NT2/D1 (cell line): ENCODE data around the gene LRRC18.

ENCODE experiments used
- DNase-seq: peaks from one replicate; pipeline ENCODE4 v3.0.0-alpha.2; 2011; ENCODE audit warnings: low read depth, low spot score
- H3K27me3 ChIP-seq: 2 replicates; pipeline ENCODE4 v1.6.0; 2011; ENCODE audit warnings: mild to moderate bottlenecking; ENCODE audit not compliant: insufficient read length, insufficient read depth
- H3K36me3 ChIP-seq: 2 replicates; pipeline ENCODE4 v1.6.1; 2011; ENCODE audit warnings: mild to moderate bottlenecking, low read length, mixed read lengths; ENCODE audit not compliant: insufficient read depth, insufficient read length
- H3K4me1 ChIP-seq: 2 replicates; pipeline ENCODE4 v1.5.1; 2011; ENCODE audit not compliant: insufficient read depth, insufficient read length
- H3K4me3 ChIP-seq: 2 replicates; pipeline ENCODE4 v1.5.1; 2011; ENCODE audit warnings: low read depth; ENCODE audit not compliant: insufficient read length
- H3K9ac ChIP-seq: 2 replicates; pipeline ENCODE4 v1.6.0; 2011; ENCODE audit warnings: low read depth; ENCODE audit not compliant: insufficient read length
- H3K9me3 ChIP-seq: 2 replicates; pipeline ENCODE4 v1.5.1; 2011; ENCODE audit warnings: mild to moderate bottlenecking, low read length; ENCODE audit not compliant: insufficient read depth
- SUZ12 ChIP-seq: IDR thresholded peaks from 2 replicates; pipeline ENCODE4 v1.6.1; 2011; ENCODE audit not compliant: insufficient read length, insufficient read depth; ENCODE audit errors: extremely low read depth
- YY1 ChIP-seq: IDR thresholded peaks from 2 replicates; pipeline ENCODE4 v1.6.1; 2011; ENCODE audit not compliant: insufficient read length, insufficient read depth
- ZNF274 ChIP-seq: IDR thresholded peaks from 2 replicates; pipeline ENCODE4 v1.6.1; 2011; ENCODE audit warnings: mild to moderate bottlenecking, low read depth, low read length

Gene LRRC18

GRCh38 chr10:48905311-48905710, 34.3 kb downstream of the LRRC18 start:
- no peaks in the 10 kb centered on the region for H3K4me1 ChIP-seq
- H3K9ac ChIP-seq, result no peak overlapping the region
- no peak overlapping the region for H3K4me3 ChIP-seq
- TF ChIP-seq SUZ12 (no peak), YY1 (no peak), ZNF274 (no peak)
- H3K27me3 ChIP-seq, result no peaks in the 10 kb centered on the region
- no peaks in the 10 kb centered on the region for H3K9me3 ChIP-seq
- DNase-seq, result no peak
- no peaks in the 10 kb centered on the region for H3K36me3 ChIP-seq

- Histone ChIP-seq H3K27me3 (no peaks in the 10 kb centered on the region), H3K4me1 (no peaks in the 10 kb centered on the region), H3K4me3 (no peak overlapping the region), H3K9me3 (no peaks in the 10 kb centered on the region), H3K36me3 (no peaks in the 10 kb centered on the region), H3K9ac (no peak overlapping the region)
- no peak for DNase-seq
- no peak for TF ChIP-seq YY1
- no peak for TF ChIP-seq ZNF274
- TF ChIP-seq SUZ12, result no peak
Measured at GRCh38 chr10:48904861-48905260, 34.8 kb downstream of the LRRC18 start.

- no peak overlapping the region for H3K9ac ChIP-seq
- no peak overlapping the region for H3K4me3 ChIP-seq
- no peak for DNase-seq
- H3K27me3 ChIP-seq, result no peaks in the 10 kb centered on the region
- no peak for TF ChIP-seq ZNF274
- no peak for TF ChIP-seq YY1
- TF ChIP-seq SUZ12, result no peak
- no peaks in the 10 kb centered on the region for H3K9me3 ChIP-seq
- no peaks in the 10 kb centered on the region for H3K36me3 ChIP-seq
- H3K4me1 ChIP-seq, result no peaks in the 10 kb centered on the region
Measured at GRCh38 chr10:48903151-48903550, 36.5 kb downstream of the LRRC18 start.

- no peak overlapping the region for H3K4me3 ChIP-seq
- H3K27me3 ChIP-seq, result no peaks in the 10 kb centered on the region
- no peaks in the 10 kb centered on the region for H3K36me3 ChIP-seq
- DNase-seq, result no peak
- H3K4me1 ChIP-seq, result no peaks in the 10 kb centered on the region
- H3K9ac ChIP-seq, result no peak overlapping the region
- TF ChIP-seq YY1, result no peak
- TF ChIP-seq ZNF274, result no peak
- no peak for TF ChIP-seq SUZ12
- no peaks in the 10 kb centered on the region for H3K9me3 ChIP-seq
Measured at GRCh38 chr10:48902096-48902495, 37.5 kb downstream of the LRRC18 start.

- Histone ChIP-seq H3K36me3 (no peaks in the 10 kb centered on the region), H3K9ac (no peak overlapping the region), H3K27me3 (no peaks in the 10 kb centered on the region), H3K9me3 (no peaks in the 10 kb centered on the region), H3K4me1 (no peaks in the 10 kb centered on the region), H3K4me3 (no peak overlapping the region)
- TF ChIP-seq ZNF274, result no peak
- TF ChIP-seq YY1, result no peak
- TF ChIP-seq SUZ12, result no peak
- DNase-seq, result no peak
Measured at GRCh38 chr10:48901319-48901718, 38.3 kb downstream of the LRRC18 start.

- no peaks in the 10 kb centered on the region for H3K9me3 ChIP-seq
- no peaks in the 10 kb centered on the region for H3K36me3 ChIP-seq
Measured at GRCh38 chr10:48900371-48900801, 39.3 kb downstream of the LRRC18 start.

GRCh38 chr10:48899781-48900180, 39.9 kb downstream of the LRRC18 start:
- no peak for DNase-seq
- Histone ChIP-seq H3K4me3 (no peak overlapping the region), H3K9me3 (no peaks in the 10 kb centered on the region), H3K4me1 (no peaks in the 10 kb centered on the region), H3K9ac (no peak overlapping the region), H3K27me3 (no peaks in the 10 kb centered on the region), H3K36me3 (no peaks in the 10 kb centered on the region)
- no peak for TF ChIP-seq ZNF274
- TF ChIP-seq SUZ12, result no peak

More at GRCh38 chr10:48900371-48900801, 39.3 kb downstream of the LRRC18 start:
- Histone ChIP-seq H3K27me3 (no peaks in the 10 kb centered on the region), H3K9ac (no peak overlapping the region), H3K4me3 (no peak overlapping the region), H3K4me1 (no peaks in the 10 kb centered on the region)
- TF ChIP-seq ZNF274 (no peak), SUZ12 (no peak), YY1 (no peak)
- DNase-seq, result no peak

- no peak overlapping the region for H3K4me3 ChIP-seq
- H3K4me1 ChIP-seq, result no peaks in the 10 kb centered on the region
- no peak for DNase-seq
- no peaks in the 10 kb centered on the region for H3K36me3 ChIP-seq
- no peak overlapping the region for H3K9ac ChIP-seq
- TF ChIP-seq SUZ12 (no peak), ZNF274 (no peak), YY1 (no peak)
- no peaks in the 10 kb centered on the region for H3K27me3 ChIP-seq
- H3K9me3 ChIP-seq, result no peaks in the 10 kb centered on the region
Measured at GRCh38 chr10:48898426-48898825, 41.2 kb downstream of the LRRC18 start.

GRCh38 chr10:48897441-48897790, 42.2 kb downstream of the LRRC18 start:
- Histone ChIP-seq H3K27me3 (no peaks in the 10 kb centered on the region), H3K36me3 (no peaks in the 10 kb centered on the region), H3K9me3 (no peaks in the 10 kb centered on the region), H3K4me1 (no peaks in the 10 kb centered on the region), H3K9ac (no peak overlapping the region), H3K4me3 (no peak overlapping the region)
- TF ChIP-seq YY1, result no peak
- no peak for TF ChIP-seq SUZ12
- DNase-seq, result no peak
